Kidney glomerular epithelial cell (primary cell): ENCODE data around the gene RAG2.

Experiments
- DNase-seq: peaks from one replicate; lab custom pipeline; 2025; lab: John Stamatoyannopoulos, UW

Gene RAG2

GRCh38 chr11:36550385-36551115, 47.5 kb downstream of the RAG2 start:
- no peak for DNase-seq
